Left lung (tissue), 10 donors: Measurements from ENCODE around the gene ITIH2. TPM values are rescaled to one million over a fixed set of nuclear protein-coding genes. Genes with fewer than 3 reads are reported as not detected.

Experiments
- ATAC-seq: fragments of 200-7000 bp; cut with Tn5 transposase; one replicate; pipeline ENCODE4 v1.9.1; 2020; ENCODE audit warnings: moderate library complexity
- DNase-seq, 4 donors: peaks; one replicate each; pipeline ENCODE4 v3.0.0-alpha.2; 2013 to 2020
- H3K27ac ChIP-seq, 2 donors: fragments of 200-600 bp; sonication (generic) in 1 of 2; one replicate each; pipeline versions ENCODE4 v1.5.0 to v1.8.0; 2020 to 2021
- H3K27me3 ChIP-seq, 2 donors: fragments of 200-600 bp; sonication (generic) in 1 of 2; one replicate each; pipeline versions ENCODE4 v1.5.0 to v1.8.0; 2020 to 2021
- H3K36me3 ChIP-seq, 2 donors: fragments of 200-600 bp; sonication (generic) in 1 of 2; one replicate each; pipeline versions ENCODE4 v1.5.0 to v1.8.0; 2020 to 2021
- H3K4me1 ChIP-seq, 2 donors: fragments of 200-600 bp; one replicate each; pipeline ENCODE4 v1.8.0; 2021
- H3K4me3 ChIP-seq, 2 donors: fragments of 200-600 bp; sonication (generic) in 1 of 2; one replicate each; pipeline versions ENCODE4 v1.5.0 to v1.8.0; 2020 to 2021; ENCODE audit warnings: mild to moderate bottlenecking in 1 of 2
- H3K9me3 ChIP-seq, 2 donors: fragments of 200-600 bp; sonication (generic) in 1 of 2; one replicate each; pipeline versions ENCODE4 v1.5.0 to v1.8.0; 2020 to 2021
- intact Hi-C, 2 donors: fragments of 100-400 bp; cut with DNase I; formaldehyde crosslinking; loops; one replicate each; pipeline versions ENCODE4 v1.11.2 to v1.14.2; 2022
- polyA plus RNA-seq, 6 donors: library from polyadenylated mRNA; unstranded; fragments of 120-200 nt; gene quantifications; one replicate each; pipeline ENCODE4 v1.2.1, GENCODE V29; 2013; ENCODE audit not compliant: insufficient read length in 6 of 6
- total RNA-seq, 2 donors: library from RNA; stranded (reverse); fragmentation: NEBNext Ultra II Directional; extraction: Animal tissue kit (Norgen Biotek cat#: 25700); gene quantifications; one replicate each; pipeline ENCODE4 v1.2.1, GENCODE V29; 2021
- TF ChIP-seq, protein P1 (sequence below), 2 donors: fragments of 200-600 bp; sonication (generic) in 1 of 2; IDR thresholded peaks; one replicate each; pipeline versions ENCODE4 v1.5.0 to v1.8.0; 2021; ENCODE audit warnings: antibody characterized with exemption in 2 of 2
- donor health status: DM: no; HTN: yes; CAD: no.
- donor health status: DM: no; HTN: no; CAD: no.

Gene ITIH2
- total and polyA plus RNA-seq, 8 donors = 0.55 to 2.7 (median 1.3) TPM; not detected in 1

DNA sequence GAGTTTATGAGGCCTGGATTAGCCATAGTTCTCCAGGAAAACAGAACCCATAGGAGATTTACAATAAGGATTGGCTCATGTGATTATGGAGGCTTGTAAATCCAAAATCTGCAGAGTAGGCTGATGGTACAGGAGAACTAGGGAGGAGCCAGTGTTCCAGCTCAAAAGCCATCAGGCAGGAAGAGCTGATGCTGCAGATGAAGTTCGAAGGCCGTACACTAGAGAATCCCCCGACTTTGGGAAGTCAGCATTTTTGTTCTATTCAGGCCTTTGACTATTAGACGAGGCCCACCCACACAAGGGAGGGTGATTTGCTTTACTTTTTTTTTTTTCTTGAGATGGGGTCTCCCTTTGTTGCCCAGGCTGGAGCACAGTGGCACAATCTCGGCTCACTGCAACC lies 47.1 kb downstream of the ITIH2 start:
- TF ChIP-seq, protein P1, sequence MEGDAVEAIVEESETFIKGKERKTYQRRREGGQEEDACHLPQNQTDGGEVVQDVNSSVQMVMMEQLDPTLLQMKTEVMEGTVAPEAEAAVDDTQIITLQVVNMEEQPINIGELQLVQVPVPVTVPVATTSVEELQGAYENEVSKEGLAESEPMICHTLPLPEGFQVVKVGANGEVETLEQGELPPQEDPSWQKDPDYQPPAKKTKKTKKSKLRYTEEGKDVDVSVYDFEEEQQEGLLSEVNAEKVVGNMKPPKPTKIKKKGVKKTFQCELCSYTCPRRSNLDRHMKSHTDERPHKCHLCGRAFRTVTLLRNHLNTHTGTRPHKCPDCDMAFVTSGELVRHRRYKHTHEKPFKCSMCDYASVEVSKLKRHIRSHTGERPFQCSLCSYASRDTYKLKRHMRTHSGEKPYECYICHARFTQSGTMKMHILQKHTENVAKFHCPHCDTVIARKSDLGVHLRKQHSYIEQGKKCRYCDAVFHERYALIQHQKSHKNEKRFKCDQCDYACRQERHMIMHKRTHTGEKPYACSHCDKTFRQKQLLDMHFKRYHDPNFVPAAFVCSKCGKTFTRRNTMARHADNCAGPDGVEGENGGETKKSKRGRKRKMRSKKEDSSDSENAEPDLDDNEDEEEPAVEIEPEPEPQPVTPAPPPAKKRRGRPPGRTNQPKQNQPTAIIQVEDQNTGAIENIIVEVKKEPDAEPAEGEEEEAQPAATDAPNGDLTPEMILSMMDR (IDR thresholded peaks at IDR 0.05) = no peak
- ATAC-seq = no peak
- H3K4me3 ChIP-seq = no peak overlapping the region
- intact Hi-C loops = no loop called here
- no peak for DNase-seq
- no peaks in the 10 kb centered on the region for H3K9me3 ChIP-seq
- H3K27me3 ChIP-seq = no peaks in the 10 kb centered on the region
- H3K36me3 ChIP-seq = peaks cover 0 to 55% of the 10 kb centered on the region in 2 donors
- H3K4me1 ChIP-seq = no peaks in the 10 kb centered on the region
- H3K27ac ChIP-seq = no peak overlapping the region

DNA sequence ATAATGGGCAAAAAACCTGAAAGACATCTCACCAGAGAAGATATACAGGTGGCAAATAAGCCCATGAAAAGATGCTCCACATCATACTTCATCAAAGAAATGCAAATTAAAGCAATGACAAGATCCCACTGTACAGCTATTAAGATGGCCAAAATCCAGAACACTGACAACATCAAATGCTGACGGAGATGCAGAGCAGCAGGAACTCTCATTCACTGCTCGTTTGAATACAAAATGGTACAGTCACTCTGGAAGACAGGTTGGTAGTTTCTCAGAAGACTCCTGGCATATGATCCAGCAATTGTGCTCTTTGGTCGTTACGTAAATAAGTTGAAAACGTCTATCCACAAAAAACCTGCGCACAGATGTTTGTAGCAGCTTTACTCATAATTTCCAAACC lies 49.1 kb downstream of the ITIH2 start:
- no peak overlapping the region for H3K27ac ChIP-seq
- H3K4me3 ChIP-seq = no peak overlapping the region
- TF ChIP-seq, protein P1 (IDR thresholded peaks at IDR 0.05) = no peak
- no peaks in the 10 kb centered on the region for H3K4me1 ChIP-seq
- H3K36me3 ChIP-seq = peaks cover 0 to 75% of the 10 kb centered on the region in 2 donors
- ATAC-seq (no peak), DNase-seq (no peak)
- no peaks in the 10 kb centered on the region for H3K27me3 ChIP-seq
- intact Hi-C loops = no loop called here
- no peaks in the 10 kb centered on the region for H3K9me3 ChIP-seq

DNA sequence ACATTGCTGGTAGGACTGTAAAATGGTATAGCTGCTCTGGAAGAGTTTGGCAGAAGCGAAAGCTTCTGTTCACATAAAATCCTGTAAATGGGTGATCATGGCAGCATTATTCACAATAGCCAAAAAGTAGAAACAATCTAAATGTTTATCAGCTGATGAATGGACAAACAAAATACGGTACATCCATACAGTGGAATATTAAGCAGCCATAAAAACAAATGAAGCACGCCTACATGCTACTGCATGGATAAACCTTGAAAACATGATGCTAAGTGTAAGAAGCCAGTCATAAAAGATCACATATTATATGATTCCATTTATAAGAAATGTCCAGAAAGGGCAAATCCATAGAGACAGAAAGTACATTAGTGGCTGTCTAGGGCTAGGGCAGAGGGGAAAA lies 52.0 kb downstream of the ITIH2 start:
- H3K36me3 ChIP-seq = peaks cover 0 to 97% of the 10 kb centered on the region in 2 donors
- H3K9me3 ChIP-seq = no peaks in the 10 kb centered on the region
- H3K27ac ChIP-seq = no peak overlapping the region
- DNase-seq (no peak), ATAC-seq (no peak)
- TF ChIP-seq, protein P1 (IDR thresholded peaks at IDR 0.05) = no peak
- intact Hi-C loops = no loop called here
- no peaks in the 10 kb centered on the region for H3K4me1 ChIP-seq
- no peaks in the 10 kb centered on the region for H3K27me3 ChIP-seq
- no peak overlapping the region for H3K4me3 ChIP-seq

DNA sequence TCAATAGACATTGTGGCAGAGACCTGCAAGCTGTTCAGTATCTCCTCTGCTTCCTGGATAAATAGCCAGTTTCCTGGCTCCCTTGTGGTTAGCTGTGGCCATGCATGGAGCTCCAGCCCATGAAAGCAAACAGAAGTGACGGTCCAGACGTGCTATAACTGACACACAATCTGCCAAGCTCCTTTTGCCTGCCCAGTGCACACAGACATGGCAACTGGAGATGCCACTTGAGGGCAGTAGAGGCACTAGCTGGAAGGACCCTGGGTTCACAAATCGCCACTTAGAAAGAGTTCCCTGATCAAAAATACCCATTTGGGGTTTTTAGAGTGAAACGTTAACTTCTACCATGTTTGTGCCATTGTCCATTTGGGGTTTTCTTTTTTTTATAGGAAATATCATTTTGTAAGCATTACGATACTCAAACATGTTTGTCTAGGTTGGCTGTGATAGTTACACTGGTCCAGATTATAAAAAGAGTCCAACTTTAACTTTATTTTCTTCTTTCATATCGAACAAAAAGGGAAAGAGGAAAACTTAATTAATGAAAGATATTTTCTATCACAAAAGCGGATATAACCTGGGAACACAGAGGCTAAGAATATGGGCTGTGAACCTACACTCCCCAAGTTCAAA lies 53.4 kb downstream of the ITIH2 start:
- H3K9me3 ChIP-seq = no peaks in the 10 kb centered on the region
- TF ChIP-seq, protein P1 (IDR thresholded peaks at IDR 0.05) = peak in 1 of 2 donors; percentile 16
- no peak for DNase-seq
- peaks cover 0 to 97% of the 10 kb centered on the region in 2 donors for H3K36me3 ChIP-seq
- no peak overlapping the region for H3K4me3 ChIP-seq
- H3K27me3 ChIP-seq = no peaks in the 10 kb centered on the region
- ATAC-seq = peak; percentile 54
- intact Hi-C loops = no loop called here
- no peak overlapping the region for H3K27ac ChIP-seq
- no peaks in the 10 kb centered on the region for H3K4me1 ChIP-seq

DNA sequence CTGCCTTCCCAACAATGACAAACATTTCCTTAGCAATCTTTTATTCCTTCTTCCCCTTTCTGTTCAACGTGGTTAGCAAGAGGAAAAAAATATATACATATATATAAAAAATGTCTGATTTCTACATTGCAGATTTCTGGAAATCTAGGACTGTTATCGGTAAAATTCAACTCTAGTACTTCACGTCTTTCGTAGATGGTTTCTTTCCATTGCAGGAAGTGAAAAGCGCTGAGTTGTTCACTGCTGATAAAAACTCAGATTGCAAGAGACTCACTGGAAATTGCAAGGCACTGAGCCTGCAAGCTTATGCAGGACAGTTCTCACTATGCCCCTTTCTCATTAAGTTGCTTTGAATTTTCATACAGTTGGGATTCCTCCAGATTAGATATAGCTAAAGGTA lies 60.8 kb downstream of the ITIH2 start:
- DNase-seq (peak in 1 of 4 donors; percentile 7), ATAC-seq (no peak)
- no peak overlapping the region for H3K4me3 ChIP-seq
- TF ChIP-seq, protein P1 (IDR thresholded peaks at IDR 0.05) = no peak
- H3K9me3 ChIP-seq = no peaks in the 10 kb centered on the region
- H3K27ac ChIP-seq = peak overlapping the region in 1 of 2 donors; percentile 49
- intact Hi-C loops = no loop called here
- peaks cover 0 to 93% of the 10 kb centered on the region in 2 donors for H3K36me3 ChIP-seq
- H3K27me3 ChIP-seq = no peaks in the 10 kb centered on the region
- H3K4me1 ChIP-seq = peaks cover 0 to 9% of the 10 kb centered on the region in 2 donors
